H1 (cell line): ENCODE data around the gene PLA2G4D. TPM values are rescaled to one million over a fixed set of nuclear protein-coding genes. Genes with fewer than 3 reads are reported as not detected.

Experiments
- CTCF ChIA-PET: fragments of 300-600 bp; sonication (Branson Sonifier 250); formaldehyde crosslinking; loops from one replicate; lab custom pipeline; 2021; ENCODE audit not compliant: partially characterized antibody; lab: Charles Lee
- POLR2A ChIA-PET: fragments of 300-600 bp; sonication (Branson Sonifier 250); formaldehyde crosslinking; loops from one replicate; lab custom pipeline; 2021; ENCODE audit warnings: inconsistent platforms; ENCODE audit not compliant: partially characterized antibody; lab: Charles Lee
- DNase-seq, 2 experiments: peaks; one replicate each; pipeline versions ENCODE4 v3.0.0 to v3.0.0-alpha.2; 2010 to 2022; ENCODE audit warnings: low spot score in 2 of 2, low read depth in 1 of 2, mixed read lengths in 1 of 2
- FAIRE-seq: peaks from 2 replicates; lab custom pipeline; 2011; peaks lifted over from hg19 to GRCh38; lab: Jason Lieb, UNC
- H2AFZ ChIP-seq: 2 replicates; pipeline ENCODE4 v1.8.1; 2012; ENCODE audit warnings: low read length, inconsistent platforms
- H2AK5ac ChIP-seq: 2 replicates; pipeline ENCODE4 v1.6.1; 2013; ENCODE audit warnings: low read depth, low read length
- H2BK120ac ChIP-seq: replicated peaks from 2 replicates; pipeline ENCODE3; 2013; ENCODE audit warnings: low read depth, low read length, inconsistent platforms
- H2BK12ac ChIP-seq: 2 replicates; pipeline ENCODE4 v1.6.1; 2013; ENCODE audit warnings: low read depth, low read length
- H2BK15ac ChIP-seq: 2 replicates; pipeline ENCODE4 v1.6.1; 2013; ENCODE audit warnings: low read length
- H2BK20ac ChIP-seq: 2 replicates; pipeline ENCODE4 v1.6.1; 2013; ENCODE audit warnings: low read length
- H2BK5ac ChIP-seq: 2 replicates; pipeline ENCODE4 v1.6.1; 2013; ENCODE audit warnings: low read depth, low read length
- H3K14ac ChIP-seq: 2 replicates; pipeline ENCODE4 v1.6.1; 2013; ENCODE audit warnings: inconsistent platforms; ENCODE audit not compliant: insufficient read length
- H3K18ac ChIP-seq: 2 replicates; pipeline ENCODE4 v1.6.1; 2013; ENCODE audit warnings: low read length; ENCODE audit errors: extremely low read depth
- H3K23ac ChIP-seq: 2 replicates; pipeline ENCODE4 v1.6.1; 2013; ENCODE audit warnings: inconsistent platforms; ENCODE audit not compliant: insufficient read length
- H3K23me2 ChIP-seq: 2 replicates; pipeline ENCODE4 v1.6.1; 2013; ENCODE audit warnings: low read depth, low read length
- H3K27ac ChIP-seq: 2 replicates; pipeline ENCODE4 v1.6.1; 2011; ENCODE audit warnings: low read depth, low read length, inconsistent platforms
- H3K27me3 ChIP-seq, 4 experiments: replicated peaks in 1 of 4; 1 replicate in 1 of 4; 2 replicates in 3 of 4; pipeline versions ENCODE4 v1.6.1 to v1.8.1; 2011 to 2013; ENCODE audit warnings: low read length in 3 of 4, mild to moderate bottlenecking in 3 of 4, inconsistent platforms in 2 of 4, mixed read lengths in 2 of 4, moderate library complexity in 1 of 4; ENCODE audit not compliant: control insufficient read depth in 3 of 4, insufficient read depth in 3 of 4; ENCODE audit errors: extremely low read depth in 1 of 4
- H3K36me3 ChIP-seq, 4 experiments: 2 replicates each; pipeline versions ENCODE4 v1.6.1 to v1.8.1; 2011 to 2013; ENCODE audit warnings: mild to moderate bottlenecking in 4 of 4, low read length in 3 of 4, moderate library complexity in 2 of 4, control low read depth in 1 of 4, inconsistent platforms in 1 of 4; ENCODE audit not compliant: insufficient read depth in 4 of 4, control insufficient read depth in 2 of 4
- H3K4ac ChIP-seq: replicated peaks from 2 replicates; pipeline ENCODE3; 2013; ENCODE audit warnings: low read length, low read depth, mixed read lengths, inconsistent platforms; ENCODE audit not compliant: insufficient read length
- H3K4me1 ChIP-seq, 4 experiments: replicated peaks in 1 of 4; 1 replicate in 1 of 4; 2 replicates in 3 of 4; pipeline versions ENCODE4 v1.6.1 to v1.8.1; 2011 to 2013; ENCODE audit warnings: low read length in 3 of 4, inconsistent platforms in 2 of 4, mixed read lengths in 1 of 4; ENCODE audit not compliant: insufficient read depth in 4 of 4, control insufficient read depth in 3 of 4
- H3K4me2 ChIP-seq, 2 experiments: 2 replicates each; pipeline versions ENCODE4 v1.6.1 to v1.8.1; 2011 to 2013; ENCODE audit warnings: low read depth in 2 of 2, low read length in 2 of 2, control low read depth in 1 of 2, inconsistent platforms in 1 of 2, mild to moderate bottlenecking in 1 of 2; ENCODE audit not compliant: insufficient read depth in 1 of 2
- H3K4me3 ChIP-seq, 4 experiments: fragments of 200-600, 300-600 bp in 1 of 4; sonication (generic), shearing (Covaris generic), sonication (Bioruptor Twin) in 1 of 4; 2 replicates each; pipeline versions ENCODE4 v1.5.1 to v1.8.1; 2011 to 2016; ENCODE audit warnings: low read length in 4 of 4, low read depth in 3 of 4, control low read depth in 2 of 4, inconsistent platforms in 2 of 4, mild to moderate bottlenecking in 2 of 4, mixed read lengths in 1 of 4, moderate library complexity in 1 of 4; ENCODE audit not compliant: insufficient read depth in 2 of 4; ENCODE audit errors: extremely low read depth in 1 of 4
- H3K56ac ChIP-seq: replicated peaks from 2 replicates; pipeline ENCODE3; 2013; ENCODE audit warnings: low read depth, mild to moderate bottlenecking, mixed read lengths, low read length, inconsistent platforms; ENCODE audit not compliant: insufficient read length
- H3K79me1 ChIP-seq: 2 replicates; pipeline ENCODE4 v1.6.1; 2013; ENCODE audit warnings: low read depth, low read length, control low read depth
- H3K79me2 ChIP-seq, 2 experiments: 2 replicates each; pipeline versions ENCODE4 v1.6.1 to v1.8.1; 2012 to 2013; ENCODE audit warnings: low read length in 2 of 2, mild to moderate bottlenecking in 2 of 2, inconsistent platforms in 1 of 2; ENCODE audit not compliant: insufficient read depth in 2 of 2, control insufficient read depth in 1 of 2
- H3K9ac ChIP-seq, 4 experiments: replicated peaks in 1 of 4; 1 replicate in 1 of 4; 2 replicates in 3 of 4; pipeline versions ENCODE4 v1.6.1 to v1.8.1; 2011 to 2013; ENCODE audit warnings: low read depth in 3 of 4, low read length in 3 of 4, control low read depth in 2 of 4, mild to moderate bottlenecking in 2 of 4, moderate library complexity in 2 of 4, inconsistent platforms in 1 of 4; ENCODE audit errors: extremely low read depth in 1 of 4
- H3K9me3 ChIP-seq, 2 experiments: 2 replicates each; pipeline versions ENCODE4 v1.6.1 to v1.8.1; 2012 to 2013; ENCODE audit warnings: mild to moderate bottlenecking in 2 of 2, moderate library complexity in 2 of 2, control low read depth in 1 of 2, inconsistent platforms in 1 of 2, low read depth in 1 of 2, low read length in 1 of 2, mixed read lengths in 1 of 2; ENCODE audit not compliant: insufficient read depth in 2 of 2
- H4K20me1 ChIP-seq, 2 experiments: replicated peaks in 1 of 2; 2 replicates each; pipeline versions ENCODE3 to v1.8.1; 2011 to 2013; ENCODE audit warnings: inconsistent platforms in 2 of 2, low read length in 2 of 2, mild to moderate bottlenecking in 1 of 2; ENCODE audit not compliant: insufficient read depth in 2 of 2, control insufficient read depth in 1 of 2
- H4K5ac ChIP-seq: 2 replicates; pipeline ENCODE4 v1.6.1; 2013; ENCODE audit warnings: low read length, low read depth, mixed read lengths, inconsistent platforms; ENCODE audit not compliant: insufficient read length
- H4K8ac ChIP-seq: 2 replicates; pipeline ENCODE4 v1.8.0; 2013; ENCODE audit warnings: mild to moderate bottlenecking, moderate library complexity, low read length, inconsistent platforms; ENCODE audit not compliant: insufficient read depth; ENCODE audit errors: extremely low read depth
- H4K91ac ChIP-seq: replicated peaks from 2 replicates; pipeline ENCODE3; 2013; ENCODE audit warnings: low read length, mixed read lengths, inconsistent platforms; ENCODE audit not compliant: insufficient read length
- ASH2L ChIP-seq: fragments of 200-600, 300-600 bp; sonication (generic); IDR thresholded peaks from one replicate; pipeline ENCODE4 v1.7.1; 2017; ENCODE audit warnings: low read length
- CBX5 ChIP-seq: fragments of 300-800, 300-1000 bp; sonication (generic); IDR thresholded peaks from 2 replicates; pipeline ENCODE4 v1.7.1; 2016; ENCODE audit warnings: antibody characterized with exemption, low read length, low read depth
- CREB1 ChIP-seq: IDR thresholded peaks from 2 replicates; pipeline ENCODE4 v1.6.1; 2012; ENCODE audit warnings: inconsistent platforms
- HDAC2 ChIP-seq, 2 experiments: fragments of 300-600 bp in 1 of 2; sonication (generic) in 1 of 2; IDR thresholded peaks; 2 replicates each; pipeline ENCODE4 v1.6.1; 2011 to 2012; ENCODE audit warnings: low read depth in 2 of 2, low read length in 2 of 2, mild to moderate bottlenecking in 2 of 2, moderate library complexity in 2 of 2, borderline replicate concordance in 1 of 2, inconsistent platforms in 1 of 2
- MAFK ChIP-seq: IDR thresholded peaks from 2 replicates; pipeline ENCODE4 v1.6.1; 2012; ENCODE audit warnings: low read depth, mild to moderate bottlenecking, improper control_type of control experiment, low read length
- MAX ChIP-seq: IDR thresholded peaks from 2 replicates; pipeline ENCODE4 v1.6.1; 2012; ENCODE audit warnings: inconsistent platforms
- NANOG ChIP-seq: IDR thresholded peaks from 2 replicates; pipeline ENCODE4 v1.6.1; 2011; ENCODE audit warnings: low read length, low read depth, mild to moderate bottlenecking, inconsistent platforms; ENCODE audit not compliant: insufficient read depth, poor library complexity, severe bottlenecking
- POLR2A ChIP-seq, 2 experiments: IDR thresholded peaks; 1 replicate in 1 of 2; 2 replicates in 1 of 2; pipeline ENCODE4 v1.6.1; 2011; ENCODE audit warnings: low read depth in 2 of 2, low read length in 2 of 2, mild to moderate bottlenecking in 2 of 2; ENCODE audit errors: control extremely low read depth in 1 of 2
- RAD21 ChIP-seq, 2 experiments: IDR thresholded peaks in 1 of 2; conservative IDR thresholded peaks in 1 of 2; 2 replicates each; pipeline ENCODE4 v1.6.1; 2011; ENCODE audit warnings: low read depth in 2 of 2, low read length in 2 of 2, improper control_type of control experiment in 1 of 2, inconsistent platforms in 1 of 2, mild to moderate bottlenecking in 1 of 2, moderate library complexity in 1 of 2
- RFX5 ChIP-seq: IDR thresholded peaks from 2 replicates; pipeline ENCODE4 v1.6.1; 2011; ENCODE audit warnings: low read depth, low read length, improper control_type of control experiment, borderline replicate concordance
- SIRT6 ChIP-seq: IDR thresholded peaks from one replicate; pipeline ENCODE4 v1.7.1; 2012; ENCODE audit warnings: low read length, inconsistent platforms
- SUZ12 ChIP-seq: fragments of 200-600 bp; sonication (generic); IDR thresholded peaks from 2 replicates; pipeline ENCODE4 v1.6.1; 2012; ENCODE audit warnings: mild to moderate bottlenecking, inconsistent platforms, low read length, moderate library complexity, mixed read lengths
- TAF7 ChIP-seq: optimal IDR thresholded peaks from 2 replicates; pipeline ENCODE3; 2011; ENCODE audit warnings: low read depth, mild to moderate bottlenecking, inconsistent platforms, low read length, moderate library complexity, borderline replicate concordance
- TBP ChIP-seq: IDR thresholded peaks from 2 replicates; pipeline ENCODE4 v1.6.1; 2011; ENCODE audit warnings: low read depth, low read length, improper control_type of control experiment
- WGBS, 2 experiments: shearing (Covaris generic) in 1 of 2; methylation state at CpG; one replicate each; pipeline versions ENCODE4 v1.1.6 to v1.1.7; 2013 to 2015; ENCODE audit warnings: low lambda C conversion rate in 2 of 2, mixed read lengths in 2 of 2, inconsistent platforms in 1 of 2, low coverage in 1 of 2, missing lambda C conversion rate in 1 of 2; ENCODE audit not compliant: insufficient replicate concordance in 2 of 2, insufficient coverage in 1 of 2, insufficient read length in 1 of 2; ENCODE audit errors: extremely low coverage in 1 of 2, missing lambda C conversion rate in 1 of 2; 5-methylcytosine and 5-hydroxymethylcytosine counted together
- polyA plus RNA-seq, 7 experiments: library from polyadenylated mRNA; depleted of rRNA in 3 of 7; stranded (reverse) in 5 of 7; unstranded in 2 of 7; fragments of >200 nt in 5 of 7; fragments of 200-250 nt in 2 of 7; gene quantifications; 1 replicate in 5 of 7; 2 replicates in 1 of 7; 4 replicates in 1 of 7; pipeline versions ENCODE4 v1.2.1 to v1.2.3, GENCODE V29; 2011 to 2013; ENCODE audit warnings: missing spikeins in 2 of 7, mixed read lengths in 2 of 7
- total RNA-seq: library from RNA; stranded (reverse); fragmentation: NEBNext Ultra II Directional; extraction: Animal tissue kit (Norgen Biotek cat#: 25700); gene quantifications from 2 replicates; pipeline ENCODE4 v1.2.1, GENCODE V29; 2021

PLA2G4D gene
- total and polyA plus RNA-seq, 2 of the 8 experiments (the other 6 are each of a cell fraction or from before 2014, with no cell fraction given), result 0.07 to 0.18 TPM

- H4K91ac ChIP-seq, result no peak overlapping the region
- H2AFZ ChIP-seq, result no peak overlapping the region
- H2BK120ac ChIP-seq, result no peak overlapping the region
- 86% methylated on average over 4 of the region's 5 CpGs; no CpG with 5 or more reads in 1 of the 2 experiments for WGBS, 2 experiments
- H2BK5ac ChIP-seq, result no peak overlapping the region
- no peaks in the 10 kb centered on the region; the same call in 1 of the 2 replicates for H3K23me2 ChIP-seq
- no peak overlapping the region for H3K27ac ChIP-seq
- H4K20me1 ChIP-seq, result no peaks in the 10 kb centered on the region
- no peaks in the 10 kb centered on the region for H3K79me2 ChIP-seq
- no peak overlapping the region for H3K56ac ChIP-seq
- no peak overlapping the region for H3K23ac ChIP-seq
- H3K9me3 ChIP-seq, result no peaks in the 10 kb centered on the region
- H4K8ac ChIP-seq, result peak overlapping the region; percentile 38; the same call in 1 of the 2 replicates
- no peak overlapping the region for H3K18ac ChIP-seq
- H2BK12ac ChIP-seq, result no peak overlapping the region
- no peaks in the 10 kb centered on the region for H3K79me1 ChIP-seq
- no peak overlapping the region for H3K4me2 ChIP-seq
- H3K27me3 ChIP-seq, result no peaks in the 10 kb centered on the region
- H3K36me3 ChIP-seq, result no peaks in the 10 kb centered on the region
- H3K14ac ChIP-seq, result no peak overlapping the region
- H3K4me1 ChIP-seq, result peaks cover 6 to 16% (median 9%) of the 10 kb centered on the region in 4 experiments
- ChIA-PET POLR2A (no interaction called here), CTCF (interaction anchor here (0.6 to 14.0 kb wide), 18 partner anchors 7 to 1175 kb away, joined by 3 to 425 read pairs (median 18); partner anchors contain the start of gene PLA2G4D)
- DNase-seq (no peak), FAIRE-seq (no peak)
- peak overlapping the region; percentile 72; the same call in 1 of the 2 replicates for H2BK20ac ChIP-seq
- H3K9ac ChIP-seq, result no peak overlapping the region
- no peak overlapping the region for H2BK15ac ChIP-seq
- no peak overlapping the region for H4K5ac ChIP-seq
- no peak overlapping the region for H3K4ac ChIP-seq
- no peak overlapping the region for H2AK5ac ChIP-seq
- H3K4me3 ChIP-seq, result no peak overlapping the region
- no peak for TF ChIP-seq MAX
- TF ChIP-seq MAFK, result no peak
- TF ChIP-seq HDAC2 (IDR thresholded peaks at IDR 0.05; ENCODE audit: borderline replicate concordance in 1 of 2, low read depth in 2 of 2, low read length in 2 of 2), result no peak
- no peak for TF ChIP-seq CBX5
- TF ChIP-seq SIRT6, result no peak
- no peak for TF ChIP-seq TBP
- no peak for TF ChIP-seq CREB1
- TF ChIP-seq POLR2A (IDR thresholded peaks at IDR 0.05; ENCODE audit: control extremely low read depth in 1 of 2, low read depth in 2 of 2, low read length in 2 of 2), result no peak
- no peak for TF ChIP-seq RAD21 (IDR thresholded peaks at IDR 0.05 in 1 of 2, conservative IDR thresholded peaks at IDR 0.05 in 1 of 2; ENCODE audit: low read depth in 2 of 2, low read length in 2 of 2)
- TF ChIP-seq SUZ12, result no peak
- TF ChIP-seq RFX5, result no peak
- no peak for TF ChIP-seq ASH2L
- no peak for TF ChIP-seq NANOG
- TF ChIP-seq TAF7, result no peak
These were observed 9.1 kb downstream of the PLA2G4D start for GRCh38 chr15:42085236-42085605.
